ENCODE results near the gene VAV3.
"Not testable (repeated sequence)": the region's sequence is repeated elsewhere in the genome, so short reads cannot be mapped to it uniquely, and the experiment has no call there.

Gene VAV3

GRCh38 chr1:107670397-107671040 is 294.5 kb downstream of the VAV3 start:
- DNase-seq: no peak

- no peak for DNase-seq
Measured at GRCh38 chr1:107669996-107670395, 295.0 kb downstream of the VAV3 start.

DNA sequence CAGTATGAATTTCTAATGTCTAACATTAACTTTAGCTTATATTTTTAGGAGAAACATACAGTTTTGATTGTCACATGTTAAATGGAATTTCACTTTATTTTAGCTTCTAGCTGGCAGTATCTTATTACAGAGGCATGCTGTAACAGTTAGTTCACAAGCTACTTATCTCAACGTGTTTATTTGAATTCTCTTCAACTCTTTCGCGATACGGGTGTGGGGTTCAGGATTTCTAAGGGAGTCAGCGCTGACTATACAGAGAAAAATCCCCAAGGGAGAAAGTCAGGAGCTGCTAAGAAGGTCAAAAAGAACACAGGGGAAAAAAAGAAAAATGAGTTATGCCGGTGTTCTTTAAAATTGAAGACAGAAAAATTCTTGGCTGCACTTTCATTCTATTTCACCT is 296.2 kb downstream of the VAV3 start:
- no peak for DNase-seq

DNA sequence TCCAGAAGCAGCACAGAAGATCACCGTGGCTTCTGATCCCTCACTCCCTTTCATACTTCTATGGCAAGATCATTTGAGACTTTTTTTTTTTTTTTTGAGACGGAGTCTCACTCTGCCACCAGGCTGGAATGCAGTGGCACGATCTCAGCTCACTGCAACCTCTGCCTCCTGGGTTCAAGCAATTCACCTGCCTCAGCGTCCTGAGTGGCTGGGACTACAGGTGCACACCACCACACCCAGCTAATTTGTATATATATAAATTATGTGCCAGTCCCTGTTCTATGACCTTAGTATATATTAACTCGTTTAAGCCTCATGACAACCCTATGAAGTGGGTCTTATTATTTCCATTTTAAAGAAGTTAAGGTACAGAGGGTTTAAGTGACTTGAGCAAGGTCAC is 298.5 kb downstream of the VAV3 start:
- DNase-seq: no peak

- no peak for DNase-seq
Measured at GRCh38 chr1:107664982-107665925, 299.7 kb downstream of the VAV3 start.

GRCh38 chr1:107662971-107663370 is 302.0 kb downstream of the VAV3 start:
- DNase-seq: no peak

DNA sequence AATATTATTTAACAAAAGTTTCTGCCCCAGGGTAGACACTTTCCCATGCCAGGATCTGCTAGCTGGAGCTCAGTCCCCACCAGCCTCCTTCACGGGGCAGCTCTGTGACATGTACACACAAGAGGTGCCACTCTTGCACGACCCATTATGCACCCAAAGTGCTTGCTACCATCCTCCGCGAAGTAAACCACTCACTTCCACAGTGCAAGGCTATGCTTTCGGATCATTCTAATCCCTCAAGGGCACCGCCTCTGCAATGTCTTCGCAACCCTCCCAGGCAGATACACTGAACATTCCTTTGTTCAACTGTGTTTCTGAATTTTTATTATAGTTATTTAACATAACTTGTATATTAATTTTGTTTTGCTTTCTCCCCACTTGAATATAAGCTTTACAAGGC is 303.8 kb downstream of the VAV3 start:
- DNase-seq: no peak

GRCh38 chr1:107659961-107660360 is 305.0 kb downstream of the VAV3 start:
- DNase-seq: no peak

- no peak for DNase-seq
Measured at GRCh38 chr1:107657356-107657755, 307.6 kb downstream of the VAV3 start.

DNA sequence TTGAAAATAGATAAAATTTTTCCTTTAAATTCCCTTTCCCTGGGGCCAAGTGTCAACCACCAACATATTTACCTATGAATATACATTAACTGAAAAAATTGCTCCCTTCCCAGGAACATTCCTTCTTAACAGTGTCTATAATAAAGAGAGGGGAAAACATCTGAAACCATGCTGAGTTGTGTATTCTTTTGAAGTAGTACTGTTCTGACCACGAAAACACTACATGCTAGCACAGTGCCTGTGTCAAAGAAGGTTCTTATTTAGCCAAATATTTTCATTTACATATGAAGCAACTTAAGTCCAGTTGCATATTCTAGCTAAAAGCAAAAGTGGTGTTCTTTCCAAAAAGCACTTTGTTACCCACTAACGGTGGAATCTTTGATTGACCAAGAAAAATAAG is 311.2 kb downstream of the VAV3 start:
- DNase-seq: no peak

GRCh38 chr1:107653005-107653404 is 312.0 kb downstream of the VAV3 start:
- no peak for DNase-seq

- DNase-seq: not testable (repeated sequence)
Measured at GRCh38 chr1:107650825-107651224, 314.2 kb downstream of the VAV3 start.

DNA sequence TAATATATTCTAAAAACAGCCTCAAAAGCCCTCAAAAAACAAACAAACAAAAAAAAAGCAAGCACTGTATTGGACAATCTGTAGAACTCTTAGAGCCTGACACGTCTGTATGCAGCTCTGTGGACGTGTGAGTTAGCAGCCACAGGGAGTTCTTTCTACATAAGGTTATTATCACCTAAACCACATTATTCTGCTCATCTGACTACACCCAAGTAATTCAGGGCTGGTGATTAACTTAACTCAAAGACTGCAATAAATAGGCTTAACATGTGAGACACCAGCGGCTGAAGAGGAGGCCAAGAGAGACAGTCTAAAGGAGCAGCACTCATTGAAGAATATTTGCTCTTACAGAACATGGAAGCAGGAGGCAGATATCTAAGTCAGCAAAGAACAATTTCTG is 316.0 kb downstream of the VAV3 start:
- no peak for DNase-seq

DNA sequence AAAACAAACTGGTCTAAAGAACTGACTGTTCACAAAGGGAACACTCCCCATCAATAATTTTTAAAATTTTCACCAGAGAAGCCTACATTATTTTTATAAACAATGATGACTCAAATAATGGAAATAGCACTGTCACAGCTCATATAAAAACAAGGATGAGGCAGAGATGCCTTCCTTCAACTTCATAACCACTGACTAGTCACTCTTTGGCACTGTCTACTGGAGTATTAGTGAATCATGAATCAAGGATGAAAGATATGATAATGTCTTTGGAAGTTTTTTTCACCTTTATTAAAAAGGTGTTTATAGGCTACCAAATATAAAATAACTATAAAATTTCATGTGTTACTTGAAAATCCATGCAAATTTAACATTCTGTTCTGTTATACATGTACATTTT is 316.9 kb downstream of the VAV3 start:
- no peak for DNase-seq

- DNase-seq: no peak
Measured at GRCh38 chr1:107647012-107647411, 318.0 kb downstream of the VAV3 start.

DNA sequence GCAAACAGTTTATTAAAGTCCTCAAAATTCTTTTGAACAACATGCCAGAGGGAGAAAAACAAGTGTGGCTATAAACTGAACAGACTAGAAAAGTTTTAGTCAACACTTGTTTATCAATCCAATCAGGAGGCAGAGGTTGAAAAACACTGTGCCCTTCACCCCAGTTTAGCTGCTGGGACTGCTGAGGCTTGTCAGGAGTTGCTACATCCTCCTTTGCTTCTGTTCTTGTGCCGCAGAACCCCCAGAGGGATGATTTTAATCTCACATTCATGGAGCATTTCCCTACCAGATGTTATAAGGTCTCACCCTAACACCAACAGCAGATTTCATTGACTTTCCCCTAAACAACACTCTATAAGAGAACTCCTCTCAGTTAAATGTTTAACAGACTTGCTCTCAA is 321.2 kb downstream of the VAV3 start:
- no peak for DNase-seq

- no peak for DNase-seq
Measured at GRCh38 chr1:107640207-107640606, 324.8 kb downstream of the VAV3 start.

DNA sequence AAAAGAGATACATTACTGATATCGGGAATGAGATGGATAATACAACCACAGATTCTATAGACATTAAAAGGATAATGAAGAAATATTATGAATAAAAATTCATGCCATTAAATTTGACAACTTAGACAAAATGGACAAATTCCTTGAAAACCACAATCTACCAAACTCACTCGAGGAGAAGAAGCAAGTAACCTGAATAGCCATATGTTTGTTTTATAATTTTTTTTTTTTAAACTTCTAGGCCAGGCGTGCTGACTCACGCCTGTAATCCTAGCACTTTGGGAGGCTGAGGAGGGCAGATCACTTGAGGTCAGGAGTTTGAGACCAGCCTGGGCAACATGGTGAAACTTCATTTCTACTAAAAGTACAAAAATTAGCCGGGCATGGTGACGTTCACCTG is 327.9 kb downstream of the VAV3 start:
- DNase-seq: no peak

DNA sequence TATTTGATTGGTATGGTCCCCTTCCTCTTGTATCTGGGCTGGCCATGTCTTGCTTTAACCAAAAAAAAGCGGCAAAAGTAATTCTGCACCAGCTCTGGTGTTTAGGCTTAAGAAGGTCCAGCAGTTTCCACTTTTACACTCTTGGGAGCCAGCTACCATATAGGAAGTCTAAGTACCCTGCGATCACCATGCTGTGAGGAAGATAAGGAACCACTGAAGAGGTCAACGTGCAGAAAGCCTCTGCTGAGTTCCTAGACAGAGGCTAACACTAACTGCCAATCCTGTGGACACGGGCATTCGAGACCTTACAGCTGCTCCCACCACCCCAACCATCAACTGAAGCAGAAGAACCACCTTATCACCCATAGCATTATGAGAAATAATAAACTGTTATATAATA is 331.4 kb downstream of the VAV3 start:
- DNase-seq: no peak

DNA sequence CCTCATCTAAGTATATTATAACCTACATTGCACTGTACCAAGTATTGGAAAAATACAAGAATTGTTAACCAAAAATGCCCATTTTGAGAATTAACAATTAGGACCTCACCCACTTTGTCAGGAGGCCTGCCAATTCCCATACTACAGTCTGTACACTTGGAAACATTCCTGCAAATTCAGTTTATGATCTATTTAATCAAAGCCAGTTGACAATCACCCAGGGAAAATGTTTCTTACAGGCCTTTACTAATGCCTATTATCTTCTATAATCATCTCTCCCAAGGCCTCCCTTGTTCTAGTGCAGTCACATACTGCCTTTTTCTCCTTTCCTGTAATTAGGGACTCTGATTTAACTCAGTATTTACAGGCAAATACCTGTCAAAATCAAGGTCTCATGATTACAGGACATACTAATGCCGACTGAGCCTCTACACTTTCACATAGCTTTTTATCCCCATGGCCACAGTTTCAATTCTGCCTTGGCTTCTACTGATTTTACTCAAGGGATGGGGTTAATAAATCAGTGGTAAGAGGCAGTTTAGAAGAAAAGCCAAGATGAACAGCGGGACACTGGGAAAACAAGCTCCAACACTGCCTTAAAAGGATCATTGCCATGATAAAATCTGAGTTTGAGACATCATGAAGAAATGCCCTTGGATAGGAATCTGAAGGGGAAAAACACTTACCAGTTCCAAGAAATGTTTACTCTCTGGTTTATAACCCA is 338.7 kb downstream of the VAV3 start:
- DNase-seq: no peak

- DNase-seq: no peak
Measured at GRCh38 chr1:107625405-107626029, 339.5 kb downstream of the VAV3 start.

DNA sequence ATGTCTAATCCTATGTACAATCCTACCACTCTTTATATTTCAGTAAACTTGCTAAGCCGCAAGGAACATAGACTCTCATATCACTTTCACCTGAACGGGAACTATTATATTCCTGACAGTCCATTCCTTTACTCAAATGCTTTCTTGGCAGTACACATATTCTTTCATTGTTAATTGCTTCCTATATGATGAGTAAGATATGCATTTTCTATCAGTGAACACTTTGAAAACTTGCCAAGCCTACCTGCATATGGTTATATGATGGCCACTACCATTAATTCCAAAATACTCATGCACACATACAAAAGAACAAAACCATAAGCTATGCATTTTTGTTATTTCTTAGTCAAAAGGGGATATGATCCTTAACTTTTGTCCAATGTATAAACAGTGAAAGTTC is 341.5 kb downstream of the VAV3 start:
- DNase-seq: no peak

- no peak for DNase-seq
Measured at GRCh38 chr1:107622966-107623365, 342.0 kb downstream of the VAV3 start.

Data from activated T-cell treated with anti-CD3 and anti-CD28 coated beads, Interleukin-2, amount 50 U/mL, for 1 hour (primary cell).